Body of pancreas (tissue), 4 donors: ENCODE data around the gene ARSG.

ENCODE experiments used
- POLR2A ChIP-seq, 3 donors: fragments of 450-650 bp; IDR thresholded peaks; one replicate each; pipeline ENCODE4 v1.6.1; 2016; ENCODE audit warnings: antibody characterized with exemption in 3 of 3, mild to moderate bottlenecking in 2 of 3
- TF ChIP-seq, protein P1 (sequence below), 7 experiments: fragments of 450-650 bp in 4 of 7; fragments of 200-600 bp in 3 of 7; sonication (generic) in 3 of 7; IDR thresholded peaks; one replicate each; pipeline ENCODE4 v1.5.1; 2016 to 2019; ENCODE audit warnings: antibody characterized with exemption in 7 of 7

DNA sequence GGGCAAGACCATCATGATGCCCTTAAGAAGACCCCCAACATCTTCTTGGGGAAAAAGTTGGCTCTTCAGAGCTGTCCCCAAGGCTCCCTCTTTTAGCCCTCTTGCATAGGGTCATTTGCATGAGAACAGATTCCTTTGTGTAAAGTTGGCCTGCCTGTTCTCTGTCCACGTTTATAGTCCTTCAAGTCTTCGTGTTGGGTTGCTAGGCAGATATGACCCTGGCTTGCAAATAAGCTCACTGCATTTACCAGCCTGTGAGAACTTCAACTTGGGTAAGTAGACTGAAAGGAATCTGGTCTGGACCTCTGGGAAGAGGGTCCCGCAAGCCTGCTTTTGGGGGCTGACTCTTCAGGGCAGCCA lies 2.9 kb downstream of the ARSG start:
- TF ChIP-seq, protein P1, sequence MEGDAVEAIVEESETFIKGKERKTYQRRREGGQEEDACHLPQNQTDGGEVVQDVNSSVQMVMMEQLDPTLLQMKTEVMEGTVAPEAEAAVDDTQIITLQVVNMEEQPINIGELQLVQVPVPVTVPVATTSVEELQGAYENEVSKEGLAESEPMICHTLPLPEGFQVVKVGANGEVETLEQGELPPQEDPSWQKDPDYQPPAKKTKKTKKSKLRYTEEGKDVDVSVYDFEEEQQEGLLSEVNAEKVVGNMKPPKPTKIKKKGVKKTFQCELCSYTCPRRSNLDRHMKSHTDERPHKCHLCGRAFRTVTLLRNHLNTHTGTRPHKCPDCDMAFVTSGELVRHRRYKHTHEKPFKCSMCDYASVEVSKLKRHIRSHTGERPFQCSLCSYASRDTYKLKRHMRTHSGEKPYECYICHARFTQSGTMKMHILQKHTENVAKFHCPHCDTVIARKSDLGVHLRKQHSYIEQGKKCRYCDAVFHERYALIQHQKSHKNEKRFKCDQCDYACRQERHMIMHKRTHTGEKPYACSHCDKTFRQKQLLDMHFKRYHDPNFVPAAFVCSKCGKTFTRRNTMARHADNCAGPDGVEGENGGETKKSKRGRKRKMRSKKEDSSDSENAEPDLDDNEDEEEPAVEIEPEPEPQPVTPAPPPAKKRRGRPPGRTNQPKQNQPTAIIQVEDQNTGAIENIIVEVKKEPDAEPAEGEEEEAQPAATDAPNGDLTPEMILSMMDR (IDR thresholded peaks at IDR 0.05): no peak
- TF ChIP-seq POLR2A (IDR thresholded peaks at IDR 0.05): no peak
